ENCODE data around the gene MEGF11. TPM values are rescaled to one million over a fixed set of nuclear protein-coding genes. Genes with fewer than 3 reads are reported as not detected.
A peak's percentile ranks its signal among the peaks of the same experiment; 100 is the strongest.
"Not testable (repeated sequence)": the region's sequence is repeated elsewhere in the genome, so short reads cannot be mapped to it uniquely, and the experiment has no call there.

MEGF11 gene
- polyA plus RNA-seq, 3 donors from 2014 or later: not detected

DNA sequence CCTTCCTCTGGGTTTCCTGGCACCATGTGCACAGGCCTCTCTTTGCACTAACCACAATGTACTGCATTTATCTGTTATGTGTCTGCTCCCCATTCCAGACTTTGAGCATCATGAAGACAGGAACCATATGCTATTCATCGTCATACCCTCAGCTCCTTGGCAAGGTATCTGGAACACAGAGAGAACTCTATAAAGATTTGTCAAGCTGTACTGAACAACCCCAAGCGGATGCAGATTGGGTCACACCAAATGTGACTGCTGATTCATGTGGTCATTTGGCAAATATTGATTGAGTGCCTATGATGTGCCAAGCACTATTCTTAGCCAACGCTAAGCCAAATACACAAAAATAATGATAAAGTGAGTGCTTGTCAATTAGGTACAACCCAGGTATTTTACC is 7.5 kb upstream of the MEGF11 start:
- no peaks in the 10 kb centered on the region for H3K9me3 Mint-ChIP-seq
- H3K36me3 Mint-ChIP-seq: no peaks in the 10 kb centered on the region
- DNase-seq: no peak
- H3K4me3 Mint-ChIP-seq: no peak overlapping the region
- peaks cover 6 to 21% (median 7%) of the 10 kb centered on the region in 3 donors for H3K27me3 Mint-ChIP-seq (ENCODE audit: low read depth in 3 of 3)
- H3K4me1 Mint-ChIP-seq: no peaks in the 10 kb centered on the region
- H3K27ac Mint-ChIP-seq: no peak overlapping the region

DNA sequence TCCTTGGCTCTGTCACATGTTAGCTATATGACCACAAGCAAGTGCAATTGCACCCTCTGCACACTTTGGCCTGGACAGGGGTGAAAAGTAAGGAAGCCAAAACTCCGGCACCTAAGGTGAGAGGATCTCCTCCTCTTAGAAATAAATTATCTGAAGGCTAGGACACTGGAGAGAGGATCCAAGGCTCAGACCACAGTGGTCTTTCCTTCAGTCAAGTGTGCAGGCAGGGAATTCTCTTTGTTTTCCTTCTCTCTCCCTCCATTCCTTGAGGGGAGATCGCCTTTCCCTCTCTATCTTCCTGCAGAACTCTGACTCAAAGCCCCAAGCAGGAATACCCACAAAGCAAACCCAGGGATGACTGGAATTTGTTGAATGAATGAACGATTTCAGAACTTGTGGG is 3.1 kb upstream of the MEGF11 start:
- peaks cover 0 to 5% (median 4%) of the 10 kb centered on the region in 3 donors for H3K36me3 Mint-ChIP-seq
- peaks cover 17 to 26% (median 17%) of the 10 kb centered on the region in 3 donors for H3K27me3 Mint-ChIP-seq (ENCODE audit: low read depth in 3 of 3)
- H3K9me3 Mint-ChIP-seq: peaks cover 0 to 2% (median 0%) of the 10 kb centered on the region in 6 donors
- peaks cover 13 to 18% of the 10 kb centered on the region in 2 donors for H3K4me1 Mint-ChIP-seq
- H3K4me3 Mint-ChIP-seq: no peak overlapping the region
- no peak for DNase-seq
- H3K27ac Mint-ChIP-seq: no peak overlapping the region

DNA sequence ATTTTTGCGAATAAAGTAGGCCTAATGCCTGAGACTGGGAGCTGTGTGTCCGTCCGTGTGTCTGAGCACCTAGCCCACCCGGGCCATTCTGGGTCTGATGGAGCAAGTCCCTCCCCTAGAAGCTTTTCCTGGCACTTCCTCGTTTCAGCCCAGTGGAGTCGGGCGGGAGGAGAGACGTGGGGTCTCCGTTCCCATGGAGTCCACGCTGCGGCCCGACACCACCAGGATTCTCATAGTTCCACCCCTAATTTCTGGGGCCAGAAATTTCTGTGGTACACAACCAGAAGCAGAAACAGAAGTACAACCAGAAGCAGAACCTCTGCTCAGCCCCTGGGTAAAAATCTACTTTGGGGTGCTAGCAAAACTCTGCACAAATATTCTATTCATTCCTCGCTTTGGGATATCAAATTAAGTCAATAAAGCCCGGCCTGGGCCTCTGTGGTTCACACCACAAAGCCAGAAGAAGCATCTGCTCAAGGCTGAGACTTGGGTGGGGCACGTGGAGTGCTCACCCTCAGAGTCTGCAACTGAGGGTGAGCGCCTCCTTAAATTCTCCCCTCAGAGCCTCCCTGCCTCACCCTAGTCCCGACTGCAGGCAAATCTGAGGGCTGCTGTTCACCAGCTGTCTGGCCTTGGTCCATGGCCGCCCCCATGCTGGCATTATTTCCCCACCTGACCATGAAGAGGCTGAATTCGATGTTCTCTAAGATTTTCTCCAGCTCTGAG is 1.6 kb upstream of the MEGF11 start:
- no peak overlapping the region for H3K27ac Mint-ChIP-seq
- H3K4me1 Mint-ChIP-seq: peaks cover 20 to 22% of the 10 kb centered on the region in 2 donors
- peaks cover 17 to 37% (median 25%) of the 10 kb centered on the region in 3 donors for H3K27me3 Mint-ChIP-seq (ENCODE audit: low read depth in 3 of 3)

DNA sequence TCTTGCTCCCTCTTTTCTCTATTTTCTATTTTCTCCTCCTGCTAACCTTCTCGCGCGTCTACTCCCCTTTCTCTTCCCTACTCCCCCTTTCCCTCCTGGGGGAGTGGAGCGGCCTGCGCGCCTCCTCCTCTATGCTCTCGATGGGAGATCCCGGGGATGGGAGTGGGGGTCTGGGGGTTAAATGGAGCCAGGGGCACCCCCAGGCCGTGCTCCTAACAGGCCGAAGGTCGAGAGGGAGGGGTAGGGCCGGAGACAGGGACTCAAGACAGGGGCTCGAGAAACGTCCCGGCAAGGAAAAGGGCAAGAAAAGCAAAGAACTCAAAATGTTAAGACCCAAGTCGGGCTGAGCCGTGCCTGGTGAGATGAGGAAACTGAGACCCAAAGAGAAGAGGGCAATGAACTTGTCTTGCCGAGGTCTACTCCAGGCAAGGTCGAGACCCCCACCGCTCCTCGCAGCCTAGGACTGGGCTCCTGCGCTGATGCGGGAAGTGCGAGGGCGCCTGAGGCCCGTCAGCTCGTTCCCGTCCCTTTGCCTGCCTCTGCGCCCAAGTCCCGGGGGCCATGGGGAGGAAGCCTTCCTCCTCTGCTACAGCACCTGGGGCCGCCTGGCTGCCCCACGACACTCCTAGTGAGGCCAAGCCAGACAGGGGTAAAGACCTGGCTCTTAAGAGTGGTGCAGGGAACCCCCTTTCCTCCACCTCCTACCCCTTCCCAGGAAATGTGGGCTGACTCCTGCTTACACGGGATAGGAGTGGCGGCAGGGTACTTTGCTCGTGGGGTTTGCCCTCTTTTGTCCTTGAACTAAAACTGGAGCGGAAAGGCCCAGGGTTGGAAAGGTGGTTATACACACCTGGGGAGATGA is 770 bp upstream of the MEGF11 start:
- Mint-ChIP-seq H3K27me3 (ENCODE audit: low read depth in 3 of 3) (peaks cover 17 to 37% (median 25%) of the 10 kb centered on the region in 3 donors), H3K27ac (no peak overlapping the region), H3K9me3 (peaks cover 0 to 2% (median 0%) of the 10 kb centered on the region in 6 donors), H3K4me1 (peaks cover 20 to 22% of the 10 kb centered on the region in 2 donors), H3K4me3 (peak overlapping the region; percentile 76 to 89 (median 80)), H3K36me3 (peaks cover 0 to 5% (median 4%) of the 10 kb centered on the region in 3 donors)
- DNase-seq: no peak

More for the DNA sequence above, 1.6 kb upstream of the MEGF11 start:
- no peak for DNase-seq
- H3K9me3 Mint-ChIP-seq: peaks cover 0 to 2% (median 0%) of the 10 kb centered on the region in 6 donors
- H3K4me3 Mint-ChIP-seq: peak overlapping the region in 2 of 5 donors; percentile 38
- H3K36me3 Mint-ChIP-seq: peaks cover 0 to 5% (median 4%) of the 10 kb centered on the region in 3 donors

DNA sequence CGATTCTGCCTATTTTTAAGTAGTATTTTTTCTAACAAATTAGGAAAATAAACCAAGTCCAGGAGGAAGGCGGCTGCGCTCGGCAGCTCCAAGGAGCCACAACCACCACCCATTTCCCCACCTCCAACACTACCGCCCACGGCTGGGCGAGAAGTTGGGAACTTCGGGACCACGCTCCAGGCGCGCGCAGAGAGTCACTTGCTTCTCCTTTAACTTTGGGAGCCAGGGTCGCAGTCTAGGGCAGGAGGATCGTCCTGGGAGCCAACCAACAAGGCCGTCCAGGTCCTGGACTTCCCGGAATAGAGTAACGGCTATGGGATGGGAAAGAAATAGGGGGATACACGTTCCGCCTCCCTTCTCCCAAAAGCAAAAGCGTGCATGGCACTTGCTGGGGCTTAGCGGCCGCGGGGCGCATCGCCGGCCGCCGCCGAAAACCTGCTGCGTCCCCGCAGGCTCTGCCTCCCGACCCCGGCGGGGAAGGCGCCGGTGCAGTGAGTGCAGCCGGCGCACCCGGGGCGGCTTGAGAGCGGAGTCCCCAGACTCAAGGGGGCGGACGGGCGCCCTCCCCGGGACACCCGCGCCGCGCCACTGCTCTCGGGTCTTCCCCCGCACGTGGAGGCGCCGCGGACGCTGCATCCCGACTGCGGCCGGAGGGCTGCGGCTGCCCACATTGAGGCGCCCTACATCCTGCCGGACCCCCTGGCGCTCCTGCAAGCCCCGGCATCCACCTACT is 699 bp downstream of the MEGF11 start:
- H3K27ac Mint-ChIP-seq: no peak overlapping the region
- H3K4me3 Mint-ChIP-seq: peak overlapping the region; percentile 51 to 79 (median 76)
- DNase-seq: peak; percentile 3 to 10 (median 7)
- peaks cover 0 to 2% (median 0%) of the 10 kb centered on the region in 6 donors for H3K9me3 Mint-ChIP-seq
- H3K36me3 Mint-ChIP-seq: peaks cover 0 to 5% (median 4%) of the 10 kb centered on the region in 3 donors
- peaks cover 17 to 37% (median 25%) of the 10 kb centered on the region in 3 donors for H3K27me3 Mint-ChIP-seq (ENCODE audit: low read depth in 3 of 3)
- peaks cover 20 to 22% of the 10 kb centered on the region in 2 donors for H3K4me1 Mint-ChIP-seq

DNA sequence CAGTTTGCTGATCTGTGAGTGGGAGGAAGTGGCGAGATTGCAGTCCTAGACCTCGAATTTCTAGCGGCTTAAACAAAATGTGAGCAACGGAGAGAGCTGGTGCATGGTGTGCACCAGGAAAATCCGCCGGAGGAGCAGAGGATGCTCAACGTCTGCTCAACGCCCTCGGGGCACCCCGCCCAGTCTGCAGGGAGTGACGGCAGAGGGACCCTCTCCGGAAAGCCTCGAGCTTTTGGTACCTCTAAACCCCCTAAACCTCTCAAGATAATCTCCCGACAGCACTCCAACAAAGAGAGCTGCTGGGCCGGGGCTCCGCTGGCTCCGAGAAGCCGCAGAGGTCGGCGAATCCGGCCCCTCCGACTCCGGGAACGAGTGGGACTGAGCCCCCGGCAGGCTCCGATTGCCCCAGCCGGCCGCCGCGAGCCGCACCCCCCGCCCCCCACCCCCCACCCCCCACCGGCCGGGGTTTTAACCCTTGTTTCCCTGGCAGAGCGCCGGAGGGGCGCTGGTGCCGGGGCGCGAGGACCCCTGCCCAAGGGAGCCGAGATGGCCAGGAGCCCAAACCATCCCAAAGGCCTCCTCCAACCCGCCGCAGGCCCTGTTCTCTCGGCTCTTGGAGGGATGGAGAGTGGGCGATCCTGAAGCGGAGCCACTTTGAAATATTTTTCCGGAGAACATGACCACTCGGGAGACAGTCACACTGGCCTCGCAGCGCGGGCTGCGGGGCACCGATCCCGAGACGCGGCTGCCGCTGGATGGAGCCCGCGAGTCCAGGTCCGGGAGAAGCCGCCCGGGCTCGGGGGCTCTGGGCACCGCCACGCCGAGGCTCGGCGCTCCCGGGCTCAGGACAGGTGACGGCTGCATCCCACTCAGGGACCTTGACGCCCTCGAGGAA is 1.5 kb downstream of the MEGF11 start:
- Mint-ChIP-seq H3K36me3 (peaks cover 0 to 5% (median 4%) of the 10 kb centered on the region in 3 donors), H3K27me3 (ENCODE audit: low read depth in 3 of 3) (peaks cover 17 to 33% (median 22%) of the 10 kb centered on the region in 3 donors)

DNA sequence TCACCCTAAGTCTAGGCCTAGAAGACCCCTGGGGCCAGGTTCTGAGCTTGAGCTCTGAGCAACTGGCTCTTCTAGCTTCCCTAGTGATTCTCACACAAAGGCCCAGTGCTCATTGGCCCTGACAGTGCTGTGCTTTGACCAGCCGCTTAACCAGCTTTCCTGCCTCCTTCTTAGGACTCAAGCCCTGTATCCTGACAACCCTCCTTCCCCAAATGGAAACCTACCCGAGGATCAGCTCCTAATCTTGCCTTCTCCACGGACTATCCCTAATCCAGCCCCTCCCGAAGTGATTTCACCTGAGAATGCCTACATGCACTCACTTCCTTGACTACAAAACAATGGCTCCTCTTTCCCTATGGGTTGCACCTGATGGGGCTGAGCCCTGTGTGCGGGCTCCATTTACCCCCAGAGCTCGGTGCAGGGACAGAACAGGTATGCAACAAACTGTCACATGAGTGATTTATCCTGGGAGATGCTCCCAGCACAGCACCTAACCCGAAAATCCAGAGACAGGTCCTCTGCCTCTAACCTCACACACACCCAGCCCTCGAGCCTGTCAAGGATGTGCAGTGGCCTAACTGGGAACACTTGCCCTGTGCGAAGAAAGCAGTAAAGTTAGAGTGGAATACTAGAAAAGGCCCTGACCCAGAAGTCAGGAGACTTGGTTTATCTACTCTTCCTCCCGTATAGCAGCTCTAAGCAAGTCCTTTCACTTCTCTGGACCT is 2.3 kb downstream of the MEGF11 start:
- Mint-ChIP-seq H3K27me3 (ENCODE audit: low read depth in 3 of 3) (peaks cover 11 to 30% (median 20%) of the 10 kb centered on the region in 3 donors), H3K4me1 (peaks cover 20 to 22% of the 10 kb centered on the region in 2 donors), H3K36me3 (peaks cover 0 to 5% (median 4%) of the 10 kb centered on the region in 3 donors), H3K9me3 (peaks cover 0 to 2% (median 0%) of the 10 kb centered on the region in 6 donors), H3K4me3 (peak overlapping the region; percentile 52 to 76 (median 73)), H3K27ac (peak overlapping the region in 1 of 6 donors; percentile 29)
- DNase-seq: no peak

More for the DNA sequence above, 1.5 kb downstream of the MEGF11 start:
- Mint-ChIP-seq H3K27ac (no peak overlapping the region), H3K4me1 (peaks cover 20 to 22% of the 10 kb centered on the region in 2 donors), H3K4me3 (peak overlapping the region; percentile 54 to 79 (median 76)), H3K9me3 (peaks cover 0 to 2% (median 0%) of the 10 kb centered on the region in 6 donors)
- peak; percentile 3 to 21 (median 15) for DNase-seq

DNA sequence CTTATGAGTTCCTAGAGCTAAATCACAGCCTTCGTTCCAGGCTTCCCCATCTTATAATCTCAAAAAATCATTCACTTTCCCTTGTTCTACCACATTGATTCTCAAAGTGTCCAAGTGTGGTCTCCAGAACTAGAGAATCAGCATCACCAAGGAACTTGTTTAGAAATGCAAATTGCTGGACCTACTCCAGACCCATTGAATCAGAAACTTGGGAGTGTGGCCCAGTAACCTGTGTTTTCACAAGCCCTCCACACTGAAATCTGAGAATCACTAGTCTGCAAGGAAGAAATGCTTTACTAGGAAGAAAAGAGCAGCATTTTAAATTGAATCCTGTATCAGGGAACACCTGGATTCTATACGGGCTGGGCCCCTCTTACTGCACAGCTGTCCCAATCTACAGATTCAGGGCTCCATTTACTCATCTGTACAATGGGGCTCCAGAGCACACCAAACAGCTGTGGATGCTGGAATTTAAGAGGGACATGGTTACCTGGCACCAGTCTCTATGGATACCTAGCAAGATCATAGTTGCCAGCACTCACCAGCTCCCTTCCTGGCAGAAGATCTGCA is 3.9 kb downstream of the MEGF11 start:
- no peak for DNase-seq
- Mint-ChIP-seq H3K4me3 (no peak overlapping the region), H3K4me1 (peaks cover 20 to 22% of the 10 kb centered on the region in 2 donors), H3K27ac (no peak overlapping the region), H3K27me3 (ENCODE audit: low read depth in 3 of 3) (peaks cover 6 to 20% (median 17%) of the 10 kb centered on the region in 3 donors), H3K36me3 (peaks cover 0 to 5% (median 4%) of the 10 kb centered on the region in 3 donors), H3K9me3 (peaks cover 0 to 2% (median 0%) of the 10 kb centered on the region in 6 donors)

DNA sequence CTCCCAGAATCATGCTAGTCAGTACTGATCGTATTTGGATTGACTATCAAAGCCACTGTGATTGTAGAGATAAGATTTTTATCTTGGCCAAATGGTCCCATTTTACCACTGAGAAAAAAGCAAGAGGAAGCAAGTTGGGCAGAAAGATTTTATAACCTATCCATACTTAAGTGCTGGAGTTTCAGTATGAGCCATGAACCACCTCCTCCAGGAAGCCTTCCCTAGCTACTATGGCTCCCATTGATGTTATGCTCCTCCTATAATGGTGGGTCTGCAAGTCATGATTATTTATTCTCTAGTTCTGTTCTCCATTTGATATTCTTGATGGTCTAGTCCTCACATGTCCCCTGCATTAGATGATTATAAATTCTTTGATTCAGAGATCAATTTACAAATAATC is 6.6 kb downstream of the MEGF11 start:
- Mint-ChIP-seq H3K27me3 (ENCODE audit: low read depth in 3 of 3) (peaks cover 0 to 13% (median 10%) of the 10 kb centered on the region in 3 donors), H3K9me3 (no peaks in the 10 kb centered on the region), H3K36me3 (no peaks in the 10 kb centered on the region), H3K4me3 (no peak overlapping the region), H3K4me1 (peaks cover 6 to 9% of the 10 kb centered on the region in 2 donors), H3K27ac (no peak overlapping the region)
- DNase-seq: no peak

DNA sequence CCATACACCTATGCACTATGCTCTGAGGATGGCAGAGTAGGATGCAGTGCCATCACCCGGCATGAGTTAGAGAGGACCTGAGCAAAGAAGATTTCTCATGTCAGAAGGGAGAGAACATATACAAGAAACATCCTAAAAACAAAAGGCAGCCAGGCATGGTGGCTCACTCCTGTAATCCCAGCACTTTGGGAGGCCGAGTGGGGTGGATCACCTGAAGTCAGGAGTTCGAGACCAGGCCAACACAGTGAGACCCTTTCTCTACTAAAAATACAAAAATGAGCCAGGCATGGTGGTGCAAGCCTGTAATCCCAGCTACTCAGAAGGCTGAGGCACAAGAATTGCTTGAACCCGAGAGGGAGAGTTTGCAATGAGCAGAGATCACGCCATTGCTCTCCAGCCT is 7.7 kb downstream of the MEGF11 start:
- not testable (repeated sequence) for H3K27ac Mint-ChIP-seq; H3K4me3 Mint-ChIP-seq; H3K27me3 Mint-ChIP-seq (ENCODE audit: low read depth in 3 of 3); H3K36me3 Mint-ChIP-seq; H3K9me3 Mint-ChIP-seq; DNase-seq; H3K4me1 Mint-ChIP-seq

DNA sequence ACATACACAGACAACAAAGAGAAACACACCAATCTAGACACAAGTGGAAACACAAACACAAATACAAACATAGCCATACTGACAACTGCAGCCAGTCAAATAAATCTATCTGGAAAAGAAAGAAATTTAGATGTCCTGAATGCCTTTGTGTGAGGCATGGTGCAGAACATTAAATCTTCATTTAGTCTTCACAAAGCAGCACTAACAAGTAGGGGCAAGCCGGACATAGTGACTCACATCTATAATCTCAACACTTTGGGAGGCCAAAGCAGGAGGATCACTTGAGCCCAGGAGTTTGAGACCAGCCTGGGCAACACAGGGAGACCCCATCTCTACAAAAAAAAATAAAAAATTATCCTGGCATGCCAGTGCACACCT is 11.7 kb downstream of the MEGF11 start:
- Mint-ChIP-seq H3K36me3 (no peaks in the 10 kb centered on the region), H3K9me3 (peaks cover 0 to 1% (median 0%) of the 10 kb centered on the region in 6 donors), H3K4me3 (no peak overlapping the region), H3K27me3 (ENCODE audit: low read depth in 3 of 3) (peaks cover 0 to 4% (median 3%) of the 10 kb centered on the region in 3 donors), H3K27ac (no peak overlapping the region), H3K4me1 (no peaks in the 10 kb centered on the region)
- no peak for DNase-seq

Measured in immature natural killer cell (primary cell).